Spleen (tissue), 7 donors: ENCODE results near the gene PRSS21.

ENCODE experiments used
- POLR2AphosphoS5 ChIP-seq, 3 donors: sonication (generic); formaldehyde crosslinking; IDR thresholded peaks; one replicate each; pipeline ENCODE4 v1.5.1; 2017; ENCODE audit warnings: antibody characterized with exemption in 3 of 3
- TF ChIP-seq, protein P1 (sequence below), 11 experiments: fragments of 200-600 bp in 7 of 11; fragments of 450-650 bp in 4 of 11; sonication (generic) in 4 of 11; IDR thresholded peaks in 8 of 11; conservative IDR thresholded peaks in 3 of 11; 1 replicate in 7 of 11; 2 replicates in 4 of 11; pipeline versions ENCODE4 v1.4.0 to v1.8.0; 2016 to 2021; ENCODE audit warnings: antibody characterized with exemption in 11 of 11, inconsistent platforms in 4 of 11, mild to moderate bottlenecking in 1 of 11
- donor health status: DM: no; HTN: no; CAD: no; lungs with moderate emphysema.
- donor health status: DM: no; HTN: no; CAD: no.
- donor health status: DM: no; HTN: no; CAD: no.

DNA sequence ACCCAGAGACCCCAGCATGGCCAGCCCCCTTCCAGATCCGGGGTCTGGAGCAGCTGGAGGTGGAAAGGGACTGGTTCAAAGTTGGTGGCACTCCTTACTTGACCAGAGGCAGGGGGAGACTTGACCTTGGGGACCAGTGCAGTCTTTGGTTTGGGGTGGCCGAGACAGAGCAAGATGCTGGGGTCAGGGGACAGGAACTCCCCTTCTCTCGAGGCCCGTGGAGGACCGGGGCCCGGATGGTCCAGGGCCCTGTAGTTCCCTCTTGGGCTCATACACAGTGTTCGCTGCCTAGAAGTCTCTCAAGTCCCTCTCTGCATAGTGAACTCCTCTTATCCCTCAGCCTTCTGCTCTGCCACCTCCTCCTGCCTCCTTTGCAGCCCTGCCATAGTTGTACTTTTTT, 29.1 kb upstream of the PRSS21 start:
- TF ChIP-seq, protein P1, sequence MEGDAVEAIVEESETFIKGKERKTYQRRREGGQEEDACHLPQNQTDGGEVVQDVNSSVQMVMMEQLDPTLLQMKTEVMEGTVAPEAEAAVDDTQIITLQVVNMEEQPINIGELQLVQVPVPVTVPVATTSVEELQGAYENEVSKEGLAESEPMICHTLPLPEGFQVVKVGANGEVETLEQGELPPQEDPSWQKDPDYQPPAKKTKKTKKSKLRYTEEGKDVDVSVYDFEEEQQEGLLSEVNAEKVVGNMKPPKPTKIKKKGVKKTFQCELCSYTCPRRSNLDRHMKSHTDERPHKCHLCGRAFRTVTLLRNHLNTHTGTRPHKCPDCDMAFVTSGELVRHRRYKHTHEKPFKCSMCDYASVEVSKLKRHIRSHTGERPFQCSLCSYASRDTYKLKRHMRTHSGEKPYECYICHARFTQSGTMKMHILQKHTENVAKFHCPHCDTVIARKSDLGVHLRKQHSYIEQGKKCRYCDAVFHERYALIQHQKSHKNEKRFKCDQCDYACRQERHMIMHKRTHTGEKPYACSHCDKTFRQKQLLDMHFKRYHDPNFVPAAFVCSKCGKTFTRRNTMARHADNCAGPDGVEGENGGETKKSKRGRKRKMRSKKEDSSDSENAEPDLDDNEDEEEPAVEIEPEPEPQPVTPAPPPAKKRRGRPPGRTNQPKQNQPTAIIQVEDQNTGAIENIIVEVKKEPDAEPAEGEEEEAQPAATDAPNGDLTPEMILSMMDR (IDR thresholded peaks at IDR 0.05 in 8 of 11, conservative IDR thresholded peaks at IDR 0.05 in 3 of 11) = no peak
- no peak for TF ChIP-seq POLR2AphosphoS5 (IDR thresholded peaks at IDR 0.05)
